Neural cell (in vitro differentiated cells): Measurements from ENCODE around the gene ITM2A. TPM values are rescaled to one million over a fixed set of nuclear protein-coding genes. Genes with fewer than 3 reads are reported as not detected.

Source experiments
- H2AFZ ChIP-seq: fragments of 200-600, 300-800 bp; sonication (generic), shearing (Covaris generic); 2 replicates; pipeline ENCODE4 v1.6.0; 2014; ENCODE audit warnings: low read depth, mild to moderate bottlenecking, antibody characterized with exemption, low read length, moderate library complexity
- H3F3A ChIP-seq: fragments of 200-600 bp; shearing (Covaris generic); 2 replicates; pipeline ENCODE4 v1.6.1; 2016; ENCODE audit warnings: mild to moderate bottlenecking, moderate library complexity, mixed read lengths, antibody characterized with exemption, low read length; ENCODE audit not compliant: insufficient read depth, poor library complexity, severe bottlenecking
- H3K27ac ChIP-seq: fragments of 200-600, 300-800 bp; sonication (generic), shearing (Covaris generic); 2 replicates; pipeline ENCODE4 v1.5.1; 2014; ENCODE audit warnings: mild to moderate bottlenecking, low read length, moderate library complexity
- H3K27me3 ChIP-seq: fragments of 300-800, 200-600 bp; sonication (generic), shearing (Covaris generic); 2 replicates; pipeline ENCODE4 v1.6.0; 2014; ENCODE audit warnings: mild to moderate bottlenecking, low read depth, low read length, moderate library complexity; ENCODE audit not compliant: insufficient read depth
- H3K36me3 ChIP-seq: fragments of 300-800, 200-600 bp; sonication (generic), shearing (Covaris generic); 2 replicates; pipeline ENCODE4 v1.5.1; 2014; ENCODE audit warnings: mild to moderate bottlenecking, antibody characterized with exemption, low read length, moderate library complexity; ENCODE audit not compliant: insufficient read depth
- H3K4me2 ChIP-seq: fragments of 300-800, 200-600 bp; sonication (generic), shearing (Covaris generic); 2 replicates; pipeline ENCODE4 v1.6.0; 2014; ENCODE audit warnings: mild to moderate bottlenecking, low read length
- H3K4me3 ChIP-seq: fragments of 300-800, 200-600 bp; sonication (generic), shearing (Covaris generic); 2 replicates; pipeline ENCODE4 v1.5.1; 2014; ENCODE audit warnings: mild to moderate bottlenecking, low read length, moderate library complexity
- H3K79me2 ChIP-seq: fragments of 200-600 bp; shearing (Covaris generic); replicated peaks from 2 replicates; pipeline ENCODE4 v1.6.0; 2014; ENCODE audit warnings: mild to moderate bottlenecking, low read length, moderate library complexity; ENCODE audit not compliant: insufficient read depth
- H3K9ac ChIP-seq: fragments of 300-800, 200-600 bp; sonication (generic), shearing (Covaris generic); 2 replicates; pipeline ENCODE4 v1.6.1; 2016; ENCODE audit warnings: mild to moderate bottlenecking, low read length, mixed read lengths
- H3K9me2 ChIP-seq: fragments of 200-600 bp; shearing (Covaris generic); 2 replicates; pipeline ENCODE4 v1.6.1; 2016; ENCODE audit warnings: mild to moderate bottlenecking, low read length, mixed read lengths; ENCODE audit not compliant: insufficient read depth
- H3K9me3 ChIP-seq: fragments of 200-600, 300-800 bp; sonication (generic), shearing (Covaris generic); 2 replicates; pipeline ENCODE4 v1.6.1; 2016; ENCODE audit warnings: mild to moderate bottlenecking, mixed run types, low read length, moderate library complexity, mixed read lengths
- H4K20me1 ChIP-seq: fragments of 200-600 bp; shearing (Covaris generic); 2 replicates; pipeline ENCODE4 v1.6.1; 2016; ENCODE audit warnings: mild to moderate bottlenecking, mixed run types; ENCODE audit not compliant: insufficient read depth
- EP300 ChIP-seq: fragments of 450-650 bp; conservative IDR thresholded peaks from 2 replicates; pipeline ENCODE4 v1.6.1; 2014; ENCODE audit warnings: antibody characterized with exemption, mild to moderate bottlenecking, moderate library complexity; ENCODE audit not compliant: poor library complexity, severe bottlenecking
- EZH2 ChIP-seq: fragments of 200-600, 300-800 bp; shearing (Covaris generic), sonication (generic); IDR thresholded peaks from 2 replicates; pipeline ENCODE4 v1.6.1; 2014; ENCODE audit warnings: antibody characterized with exemption, low read length, borderline replicate concordance, mild to moderate bottlenecking; ENCODE audit not compliant: insufficient read depth, poor library complexity, severe bottlenecking
- MXI1 ChIP-seq: fragments of 450-650 bp; conservative IDR thresholded peaks from 2 replicates; pipeline ENCODE4 v1.6.1; 2014; ENCODE audit warnings: antibody characterized with exemption, mild to moderate bottlenecking; ENCODE audit not compliant: poor library complexity, severe bottlenecking
- POLR2AphosphoS5 ChIP-seq: IDR thresholded peaks from 2 replicates; pipeline ENCODE4 v1.6.1; 2012
- RAD21 ChIP-seq: fragments of 450-650 bp; conservative IDR thresholded peaks from 2 replicates; pipeline ENCODE4 v1.6.1; 2014; ENCODE audit warnings: antibody characterized with exemption, mild to moderate bottlenecking, moderate library complexity
- SMC3 ChIP-seq: fragments of 450-650 bp; conservative IDR thresholded peaks from 2 replicates; pipeline ENCODE4 v1.6.1; 2014; ENCODE audit warnings: antibody characterized with exemption, mild to moderate bottlenecking, moderate library complexity; ENCODE audit not compliant: poor library complexity
- TAF1 ChIP-seq: IDR thresholded peaks from 2 replicates; pipeline ENCODE4 v1.6.1; 2012; ENCODE audit warnings: low read depth
- polyA plus RNA-seq: library from polyadenylated mRNA; depleted of rRNA; stranded (reverse); fragments of >200 nt; gene quantifications from 2 replicates; pipeline ENCODE4 v1.2.3, GENCODE V29; 2014
- TF ChIP-seq, protein P1 (sequence below): fragments of 450-650 bp; IDR thresholded peaks from 2 replicates; pipeline ENCODE4 v1.5.1; 2014; ENCODE audit warnings: antibody characterized with exemption, mild to moderate bottlenecking, moderate library complexity; ENCODE audit not compliant: poor library complexity, severe bottlenecking
- TF ChIP-seq, protein P2 (sequence below): IDR thresholded peaks from 2 replicates; pipeline ENCODE4 v1.6.1; 2012; ENCODE audit warnings: borderline replicate concordance

The ITM2A gene
- polyA plus RNA-seq, 1 donor from 2014 or later, result not detected

DNA sequence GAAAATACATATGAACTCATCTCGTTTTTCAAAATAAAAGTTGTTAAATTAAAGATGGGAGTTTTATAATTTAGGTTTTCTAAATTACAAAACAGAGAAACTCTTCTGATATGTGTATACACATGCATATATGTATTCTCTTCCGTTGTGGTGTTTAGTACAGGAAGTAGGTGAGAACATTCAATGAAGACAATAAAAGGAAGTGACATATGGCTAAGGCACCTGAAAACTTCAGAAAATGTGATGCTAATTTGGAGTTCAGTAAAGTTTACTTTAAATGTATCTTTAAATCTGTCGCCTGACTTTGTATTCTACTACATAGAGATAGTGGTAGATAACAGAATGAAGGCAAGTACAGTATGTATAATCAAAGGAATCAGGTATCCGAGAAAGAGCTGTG, 33.5 kb upstream of the ITM2A start:
- H3K79me2 ChIP-seq, result no peaks in the 10 kb centered on the region
- no peak overlapping the region for H3K9ac ChIP-seq
- no peaks in the 10 kb centered on the region for H3K9me2 ChIP-seq
- no peak overlapping the region for H3K4me3 ChIP-seq
- H3K4me2 ChIP-seq, result no peak overlapping the region
- H3K9me3 ChIP-seq, result no peaks in the 10 kb centered on the region
- no peaks in the 10 kb centered on the region for H3K36me3 ChIP-seq
- TF ChIP-seq SMC3, result no peak
- TF ChIP-seq MXI1, result no peak
- TF ChIP-seq TAF1, result no peak
- TF ChIP-seq POLR2AphosphoS5, result no peak
- TF ChIP-seq, protein P1, sequence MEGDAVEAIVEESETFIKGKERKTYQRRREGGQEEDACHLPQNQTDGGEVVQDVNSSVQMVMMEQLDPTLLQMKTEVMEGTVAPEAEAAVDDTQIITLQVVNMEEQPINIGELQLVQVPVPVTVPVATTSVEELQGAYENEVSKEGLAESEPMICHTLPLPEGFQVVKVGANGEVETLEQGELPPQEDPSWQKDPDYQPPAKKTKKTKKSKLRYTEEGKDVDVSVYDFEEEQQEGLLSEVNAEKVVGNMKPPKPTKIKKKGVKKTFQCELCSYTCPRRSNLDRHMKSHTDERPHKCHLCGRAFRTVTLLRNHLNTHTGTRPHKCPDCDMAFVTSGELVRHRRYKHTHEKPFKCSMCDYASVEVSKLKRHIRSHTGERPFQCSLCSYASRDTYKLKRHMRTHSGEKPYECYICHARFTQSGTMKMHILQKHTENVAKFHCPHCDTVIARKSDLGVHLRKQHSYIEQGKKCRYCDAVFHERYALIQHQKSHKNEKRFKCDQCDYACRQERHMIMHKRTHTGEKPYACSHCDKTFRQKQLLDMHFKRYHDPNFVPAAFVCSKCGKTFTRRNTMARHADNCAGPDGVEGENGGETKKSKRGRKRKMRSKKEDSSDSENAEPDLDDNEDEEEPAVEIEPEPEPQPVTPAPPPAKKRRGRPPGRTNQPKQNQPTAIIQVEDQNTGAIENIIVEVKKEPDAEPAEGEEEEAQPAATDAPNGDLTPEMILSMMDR, result no peak
- TF ChIP-seq, protein P2, sequence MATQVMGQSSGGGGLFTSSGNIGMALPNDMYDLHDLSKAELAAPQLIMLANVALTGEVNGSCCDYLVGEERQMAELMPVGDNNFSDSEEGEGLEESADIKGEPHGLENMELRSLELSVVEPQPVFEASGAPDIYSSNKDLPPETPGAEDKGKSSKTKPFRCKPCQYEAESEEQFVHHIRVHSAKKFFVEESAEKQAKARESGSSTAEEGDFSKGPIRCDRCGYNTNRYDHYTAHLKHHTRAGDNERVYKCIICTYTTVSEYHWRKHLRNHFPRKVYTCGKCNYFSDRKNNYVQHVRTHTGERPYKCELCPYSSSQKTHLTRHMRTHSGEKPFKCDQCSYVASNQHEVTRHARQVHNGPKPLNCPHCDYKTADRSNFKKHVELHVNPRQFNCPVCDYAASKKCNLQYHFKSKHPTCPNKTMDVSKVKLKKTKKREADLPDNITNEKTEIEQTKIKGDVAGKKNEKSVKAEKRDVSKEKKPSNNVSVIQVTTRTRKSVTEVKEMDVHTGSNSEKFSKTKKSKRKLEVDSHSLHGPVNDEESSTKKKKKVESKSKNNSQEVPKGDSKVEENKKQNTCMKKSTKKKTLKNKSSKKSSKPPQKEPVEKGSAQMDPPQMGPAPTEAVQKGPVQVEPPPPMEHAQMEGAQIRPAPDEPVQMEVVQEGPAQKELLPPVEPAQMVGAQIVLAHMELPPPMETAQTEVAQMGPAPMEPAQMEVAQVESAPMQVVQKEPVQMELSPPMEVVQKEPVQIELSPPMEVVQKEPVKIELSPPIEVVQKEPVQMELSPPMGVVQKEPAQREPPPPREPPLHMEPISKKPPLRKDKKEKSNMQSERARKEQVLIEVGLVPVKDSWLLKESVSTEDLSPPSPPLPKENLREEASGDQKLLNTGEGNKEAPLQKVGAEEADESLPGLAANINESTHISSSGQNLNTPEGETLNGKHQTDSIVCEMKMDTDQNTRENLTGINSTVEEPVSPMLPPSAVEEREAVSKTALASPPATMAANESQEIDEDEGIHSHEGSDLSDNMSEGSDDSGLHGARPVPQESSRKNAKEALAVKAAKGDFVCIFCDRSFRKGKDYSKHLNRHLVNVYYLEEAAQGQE, result no peak
- no peak for TF ChIP-seq EZH2
- TF ChIP-seq EP300, result no peak
- no peak for TF ChIP-seq RAD21
- no peaks in the 10 kb centered on the region for H3F3A ChIP-seq
- no peaks in the 10 kb centered on the region for H4K20me1 ChIP-seq
- H3K27me3 ChIP-seq, result no peaks in the 10 kb centered on the region
- no peak overlapping the region for H2AFZ ChIP-seq
- no peak overlapping the region for H3K27ac ChIP-seq

DNA sequence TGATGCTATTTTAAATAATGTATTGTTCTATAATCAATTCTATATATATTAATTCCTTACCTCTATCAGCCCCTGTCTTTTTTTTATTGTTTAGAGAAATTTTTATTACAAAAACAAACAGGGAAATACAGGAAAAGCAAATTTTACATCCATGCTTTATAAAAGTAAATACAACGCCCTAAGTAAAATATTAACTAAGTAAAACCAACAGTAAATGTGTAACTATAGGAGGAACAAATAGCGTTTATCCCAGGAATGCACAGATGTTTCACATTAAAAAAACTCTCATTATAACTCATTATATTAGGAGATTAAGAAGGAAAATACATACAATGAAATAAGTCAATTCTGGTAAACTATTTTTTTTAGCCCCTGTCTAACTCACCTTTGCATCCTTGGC, 8.2 kb upstream of the ITM2A start:
- no peaks in the 10 kb centered on the region for H3K36me3 ChIP-seq
- H3K4me3 ChIP-seq, result no peak overlapping the region
- no peaks in the 10 kb centered on the region for H3F3A ChIP-seq
- no peaks in the 10 kb centered on the region for H3K9me3 ChIP-seq
- TF ChIP-seq POLR2AphosphoS5 (no peak), SMC3 (no peak), RAD21 (no peak), MXI1 (no peak), EP300 (no peak), TAF1 (no peak), EZH2 (no peak)
- TF ChIP-seq, protein P1, result no peak
- TF ChIP-seq, protein P2, result no peak
- no peaks in the 10 kb centered on the region for H4K20me1 ChIP-seq
- no peak overlapping the region for H3K27ac ChIP-seq
- H3K9me2 ChIP-seq, result no peaks in the 10 kb centered on the region
- no peak overlapping the region for H2AFZ ChIP-seq
- no peak overlapping the region for H3K9ac ChIP-seq
- H3K27me3 ChIP-seq, result no peaks in the 10 kb centered on the region
- no peaks in the 10 kb centered on the region for H3K79me2 ChIP-seq
- H3K4me2 ChIP-seq, result no peak overlapping the region
